GM23338 (cell line): ENCODE measurements around the gene CD8A.

Source experiments
- CREB1 ChIP-seq: fragments of 250-450 bp; sonication (Bioruptor Pico); IDR thresholded peaks from 2 replicates; pipeline ENCODE4 v1.5.0; 2020; ENCODE audit warnings: low read depth, mild to moderate bottlenecking, moderate library complexity
- EZH2 ChIP-seq: fragments of 200-600 bp; sonication (generic); IDR thresholded peaks from one replicate; pipeline ENCODE4 v1.8.0; 2017; ENCODE audit warnings: antibody characterized with exemption, mild to moderate bottlenecking, low read depth; ENCODE audit not compliant: unreplicated experiment
- EZH2phosphoT487 ChIP-seq: fragments of 200-600 bp; sonication (generic); IDR thresholded peaks from one replicate; pipeline ENCODE4 v1.8.1; 2018; ENCODE audit warnings: antibody characterized with exemption; ENCODE audit not compliant: unreplicated experiment
- JUNB ChIP-seq: IDR thresholded peaks from one replicate; pipeline ENCODE4 v1.6.1; 2016; ENCODE audit warnings: antibody characterized with exemption; ENCODE audit not compliant: unreplicated experiment
- NANOG ChIP-seq: IDR thresholded peaks from 2 replicates; pipeline ENCODE4 v1.6.1; 2016; ENCODE audit warnings: antibody characterized with exemption, borderline replicate concordance
- POLR2AphosphoS5 ChIP-seq: IDR thresholded peaks from 2 replicates; pipeline ENCODE4 v1.6.1; 2016; ENCODE audit warnings: antibody characterized with exemption, low read depth
- STAT1 ChIP-seq: IDR thresholded peaks from one replicate; pipeline ENCODE4 v1.6.1; 2016; ENCODE audit warnings: antibody characterized with exemption; ENCODE audit not compliant: unreplicated experiment
- ZNF114 ChIP-seq: fragments of 250-450 bp; sonication (Bioruptor Pico); IDR thresholded peaks from 2 replicates; pipeline ENCODE4 v1.5.0; 2020; ENCODE audit warnings: mild to moderate bottlenecking, moderate library complexity
- TF ChIP-seq, protein P1 (sequence below), 2 experiments: fragments of 200-600 bp in 1 of 2; sonication (generic) in 1 of 2; conservative IDR thresholded peaks; 2 replicates each; pipeline versions ENCODE4 v1.5.1 to v1.6.1; 2016 to 2017; ENCODE audit warnings: antibody characterized with exemption in 2 of 2, low read depth in 2 of 2, mild to moderate bottlenecking in 2 of 2, moderate library complexity in 1 of 2
- TF ChIP-seq, protein P2 (sequence below): IDR thresholded peaks from one replicate; pipeline ENCODE4 v1.6.1; 2018; ENCODE audit warnings: antibody characterized with exemption; ENCODE audit not compliant: unreplicated experiment
- TF ChIP-seq, protein P3 (sequence below): IDR thresholded peaks from 2 replicates; pipeline ENCODE4 v1.6.1; 2016; ENCODE audit warnings: antibody characterized with exemption

DNA sequence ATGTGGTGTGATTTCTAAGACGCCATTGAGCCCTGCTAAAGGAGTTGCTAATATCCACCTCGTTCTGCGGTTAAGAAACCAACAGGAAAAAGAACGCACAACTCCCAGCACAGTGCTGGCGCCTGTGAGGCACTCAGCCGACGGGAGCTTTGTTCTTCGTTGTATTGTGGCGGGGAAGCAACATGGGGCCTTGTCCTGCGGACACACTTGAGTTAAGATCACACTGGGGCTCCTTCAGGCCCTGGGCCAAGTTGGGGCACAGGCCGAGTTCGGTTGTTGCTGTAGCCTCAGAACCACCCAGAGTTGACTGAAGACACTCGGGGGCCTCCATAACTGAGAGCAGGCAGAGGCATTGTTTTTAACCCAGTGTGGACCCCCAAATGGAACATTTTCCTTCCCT is 30.6 kb upstream of the CD8A start:
- TF ChIP-seq EZH2phosphoT487 (no peak), POLR2AphosphoS5 (no peak), EZH2 (no peak), CREB1 (CRISPR knock-in tag) (no peak), ZNF114 (no peak), NANOG (no peak), JUNB (no peak), STAT1 (no peak)
- TF ChIP-seq, protein P1, sequence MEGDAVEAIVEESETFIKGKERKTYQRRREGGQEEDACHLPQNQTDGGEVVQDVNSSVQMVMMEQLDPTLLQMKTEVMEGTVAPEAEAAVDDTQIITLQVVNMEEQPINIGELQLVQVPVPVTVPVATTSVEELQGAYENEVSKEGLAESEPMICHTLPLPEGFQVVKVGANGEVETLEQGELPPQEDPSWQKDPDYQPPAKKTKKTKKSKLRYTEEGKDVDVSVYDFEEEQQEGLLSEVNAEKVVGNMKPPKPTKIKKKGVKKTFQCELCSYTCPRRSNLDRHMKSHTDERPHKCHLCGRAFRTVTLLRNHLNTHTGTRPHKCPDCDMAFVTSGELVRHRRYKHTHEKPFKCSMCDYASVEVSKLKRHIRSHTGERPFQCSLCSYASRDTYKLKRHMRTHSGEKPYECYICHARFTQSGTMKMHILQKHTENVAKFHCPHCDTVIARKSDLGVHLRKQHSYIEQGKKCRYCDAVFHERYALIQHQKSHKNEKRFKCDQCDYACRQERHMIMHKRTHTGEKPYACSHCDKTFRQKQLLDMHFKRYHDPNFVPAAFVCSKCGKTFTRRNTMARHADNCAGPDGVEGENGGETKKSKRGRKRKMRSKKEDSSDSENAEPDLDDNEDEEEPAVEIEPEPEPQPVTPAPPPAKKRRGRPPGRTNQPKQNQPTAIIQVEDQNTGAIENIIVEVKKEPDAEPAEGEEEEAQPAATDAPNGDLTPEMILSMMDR (conservative IDR thresholded peaks at IDR 0.05; ENCODE audit: low read depth in 2 of 2): no peak
- TF ChIP-seq, protein P2, sequence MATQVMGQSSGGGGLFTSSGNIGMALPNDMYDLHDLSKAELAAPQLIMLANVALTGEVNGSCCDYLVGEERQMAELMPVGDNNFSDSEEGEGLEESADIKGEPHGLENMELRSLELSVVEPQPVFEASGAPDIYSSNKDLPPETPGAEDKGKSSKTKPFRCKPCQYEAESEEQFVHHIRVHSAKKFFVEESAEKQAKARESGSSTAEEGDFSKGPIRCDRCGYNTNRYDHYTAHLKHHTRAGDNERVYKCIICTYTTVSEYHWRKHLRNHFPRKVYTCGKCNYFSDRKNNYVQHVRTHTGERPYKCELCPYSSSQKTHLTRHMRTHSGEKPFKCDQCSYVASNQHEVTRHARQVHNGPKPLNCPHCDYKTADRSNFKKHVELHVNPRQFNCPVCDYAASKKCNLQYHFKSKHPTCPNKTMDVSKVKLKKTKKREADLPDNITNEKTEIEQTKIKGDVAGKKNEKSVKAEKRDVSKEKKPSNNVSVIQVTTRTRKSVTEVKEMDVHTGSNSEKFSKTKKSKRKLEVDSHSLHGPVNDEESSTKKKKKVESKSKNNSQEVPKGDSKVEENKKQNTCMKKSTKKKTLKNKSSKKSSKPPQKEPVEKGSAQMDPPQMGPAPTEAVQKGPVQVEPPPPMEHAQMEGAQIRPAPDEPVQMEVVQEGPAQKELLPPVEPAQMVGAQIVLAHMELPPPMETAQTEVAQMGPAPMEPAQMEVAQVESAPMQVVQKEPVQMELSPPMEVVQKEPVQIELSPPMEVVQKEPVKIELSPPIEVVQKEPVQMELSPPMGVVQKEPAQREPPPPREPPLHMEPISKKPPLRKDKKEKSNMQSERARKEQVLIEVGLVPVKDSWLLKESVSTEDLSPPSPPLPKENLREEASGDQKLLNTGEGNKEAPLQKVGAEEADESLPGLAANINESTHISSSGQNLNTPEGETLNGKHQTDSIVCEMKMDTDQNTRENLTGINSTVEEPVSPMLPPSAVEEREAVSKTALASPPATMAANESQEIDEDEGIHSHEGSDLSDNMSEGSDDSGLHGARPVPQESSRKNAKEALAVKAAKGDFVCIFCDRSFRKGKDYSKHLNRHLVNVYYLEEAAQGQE: no peak
- TF ChIP-seq, protein P3, sequence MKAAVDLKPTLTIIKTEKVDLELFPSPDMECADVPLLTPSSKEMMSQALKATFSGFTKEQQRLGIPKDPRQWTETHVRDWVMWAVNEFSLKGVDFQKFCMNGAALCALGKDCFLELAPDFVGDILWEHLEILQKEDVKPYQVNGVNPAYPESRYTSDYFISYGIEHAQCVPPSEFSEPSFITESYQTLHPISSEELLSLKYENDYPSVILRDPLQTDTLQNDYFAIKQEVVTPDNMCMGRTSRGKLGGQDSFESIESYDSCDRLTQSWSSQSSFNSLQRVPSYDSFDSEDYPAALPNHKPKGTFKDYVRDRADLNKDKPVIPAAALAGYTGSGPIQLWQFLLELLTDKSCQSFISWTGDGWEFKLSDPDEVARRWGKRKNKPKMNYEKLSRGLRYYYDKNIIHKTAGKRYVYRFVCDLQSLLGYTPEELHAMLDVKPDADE: no peak
